ENCODE measurements around the gene SLC22A12. TPM values are rescaled to one million over a fixed set of nuclear protein-coding genes. Genes with fewer than 3 reads are reported as not detected.

The SLC22A12 gene
- total RNA-seq, 2 donors from 2014 or later = not detected

GRCh38 chr11:64642871-64643255, 51.8 kb downstream of the SLC22A12 start:
- no peaks in the 10 kb centered on the region for H3K36me3 Mint-ChIP-seq (ENCODE audit: low read depth)
- Histone ChIP-seq H3K9me3 (ENCODE audit: control insufficient read depth, low read length) (no peaks in the 10 kb centered on the region), H3K27me3 (ENCODE audit: control insufficient read depth, insufficient read depth, low read length, poor library complexity, severe bottlenecking) (peaks cover 84% of the 10 kb centered on the region), H3K4me3 (ENCODE audit: low read length) (no peak overlapping the region), H3K9ac (ENCODE audit: extremely low read depth, low read length, poor library complexity, severe bottlenecking) (no peak overlapping the region), H3K27ac (ENCODE audit: low read depth, low read length) (no peak overlapping the region), H3K36me3 (ENCODE audit: control insufficient read depth, insufficient read depth, low read length) (no peaks in the 10 kb centered on the region), H3K4me1 (ENCODE audit: control insufficient read depth, insufficient read depth, low read length) (no peaks in the 10 kb centered on the region)
- WGBS, 2 experiments (ENCODE audit: insufficient coverage in 1 of 2, insufficient read length in 1 of 2) = 1 to 2% methylated on average over 8 to 36 of the region's 36 CpGs
- no peaks in the 10 kb centered on the region for H3K9me3 Mint-ChIP-seq
- H3K27me3 Mint-ChIP-seq (ENCODE audit: insufficient read depth) = peaks cover 51% of the 10 kb centered on the region
- no peak overlapping the region for H3K27ac Mint-ChIP-seq
- peak overlapping the region; percentile 48 for H3K4me3 Mint-ChIP-seq
- peaks cover 8% of the 10 kb centered on the region for H3K4me1 Mint-ChIP-seq
- no peak for DNase-seq
- TF ChIP-seq CTCF (conservative IDR thresholded peaks at IDR 0.05) = no peak

GRCh38 chr11:64643256-64643881, 52.3 kb downstream of the SLC22A12 start:
- Mint-ChIP-seq H3K4me1 (peaks cover 8% of the 10 kb centered on the region), H3K4me3 (peak overlapping the region; percentile 48), H3K9me3 (no peaks in the 10 kb centered on the region), H3K27ac (no peak overlapping the region), H3K27me3 (ENCODE audit: insufficient read depth) (peaks cover 56% of the 10 kb centered on the region), H3K36me3 (ENCODE audit: low read depth) (no peaks in the 10 kb centered on the region)
- Histone ChIP-seq H3K9me3 (ENCODE audit: control insufficient read depth, low read length) (no peaks in the 10 kb centered on the region), H3K4me1 (ENCODE audit: control insufficient read depth, insufficient read depth, low read length) (no peaks in the 10 kb centered on the region), H3K27me3 (ENCODE audit: control insufficient read depth, insufficient read depth, low read length, poor library complexity, severe bottlenecking) (peaks cover 79% of the 10 kb centered on the region), H3K27ac (ENCODE audit: low read depth, low read length) (no peak overlapping the region), H3K36me3 (ENCODE audit: control insufficient read depth, insufficient read depth, low read length) (no peaks in the 10 kb centered on the region), H3K9ac (ENCODE audit: extremely low read depth, low read length, poor library complexity, severe bottlenecking) (no peak overlapping the region), H3K4me3 (ENCODE audit: low read length) (no peak overlapping the region)
- DNase-seq = peak; percentile 80
- TF ChIP-seq CTCF (conservative IDR thresholded peaks at IDR 0.05) = no peak
- WGBS, 2 experiments (ENCODE audit: insufficient coverage in 1 of 2, insufficient read length in 1 of 2) = 0% methylated on average over 39 of the region's 53 CpGs; no CpG with 5 or more reads in 1 of the 2 experiments

GRCh38 chr11:64643920-64644646, 53.1 kb downstream of the SLC22A12 start:
- Histone ChIP-seq H3K4me1 (ENCODE audit: control insufficient read depth, insufficient read depth, low read length) (no peaks in the 10 kb centered on the region), H3K4me3 (ENCODE audit: low read length) (no peak overlapping the region), H3K27me3 (ENCODE audit: control insufficient read depth, insufficient read depth, low read length, poor library complexity, severe bottlenecking) (peaks cover 72% of the 10 kb centered on the region), H3K9ac (ENCODE audit: extremely low read depth, low read length, poor library complexity, severe bottlenecking) (no peak overlapping the region), H3K9me3 (ENCODE audit: control insufficient read depth, low read length) (no peaks in the 10 kb centered on the region), H3K36me3 (ENCODE audit: control insufficient read depth, insufficient read depth, low read length) (no peaks in the 10 kb centered on the region), H3K27ac (ENCODE audit: low read depth, low read length) (no peak overlapping the region)
- no peak for DNase-seq
- no peak overlapping the region for H3K27ac Mint-ChIP-seq
- H3K4me3 Mint-ChIP-seq = peak overlapping the region; percentile 48
- H3K9me3 Mint-ChIP-seq = no peaks in the 10 kb centered on the region
- 11 to 13% methylated on average over 5 to 19 of the region's 19 CpGs for WGBS, 2 experiments (ENCODE audit: insufficient coverage in 1 of 2, insufficient read length in 1 of 2)
- TF ChIP-seq CTCF (conservative IDR thresholded peaks at IDR 0.05) = no peak
- H3K27me3 Mint-ChIP-seq (ENCODE audit: insufficient read depth) = peaks cover 60% of the 10 kb centered on the region
- peaks cover 8% of the 10 kb centered on the region for H3K4me1 Mint-ChIP-seq
- no peaks in the 10 kb centered on the region for H3K36me3 Mint-ChIP-seq (ENCODE audit: low read depth)

Data from endodermal cell (in vitro differentiated cells).